Keratinocyte (primary cell): ENCODE results near the gene AMN.

Source experiments
- EZH2 ChIP-seq: IDR thresholded peaks from one replicate; pipeline ENCODE4 v1.6.1; 2012; ENCODE audit warnings: inconsistent platforms, mild to moderate bottlenecking, low read length, moderate library complexity
- TF ChIP-seq, protein P1 (sequence below), 3 experiments: IDR thresholded peaks in 1 of 3; conservative IDR thresholded peaks in 1 of 3; optimal IDR thresholded peaks in 1 of 3; 2 replicates in 2 of 3; 3 replicates in 1 of 3; pipeline versions ENCODE3 to v1.5.1; 2011; ENCODE audit warnings: low read length in 3 of 3, mild to moderate bottlenecking in 3 of 3, moderate library complexity in 2 of 3, control low read depth in 1 of 3, inconsistent platforms in 1 of 3; ENCODE audit not compliant: insufficient read depth in 2 of 3; ENCODE audit errors: extremely low read depth in 1 of 3

DNA sequence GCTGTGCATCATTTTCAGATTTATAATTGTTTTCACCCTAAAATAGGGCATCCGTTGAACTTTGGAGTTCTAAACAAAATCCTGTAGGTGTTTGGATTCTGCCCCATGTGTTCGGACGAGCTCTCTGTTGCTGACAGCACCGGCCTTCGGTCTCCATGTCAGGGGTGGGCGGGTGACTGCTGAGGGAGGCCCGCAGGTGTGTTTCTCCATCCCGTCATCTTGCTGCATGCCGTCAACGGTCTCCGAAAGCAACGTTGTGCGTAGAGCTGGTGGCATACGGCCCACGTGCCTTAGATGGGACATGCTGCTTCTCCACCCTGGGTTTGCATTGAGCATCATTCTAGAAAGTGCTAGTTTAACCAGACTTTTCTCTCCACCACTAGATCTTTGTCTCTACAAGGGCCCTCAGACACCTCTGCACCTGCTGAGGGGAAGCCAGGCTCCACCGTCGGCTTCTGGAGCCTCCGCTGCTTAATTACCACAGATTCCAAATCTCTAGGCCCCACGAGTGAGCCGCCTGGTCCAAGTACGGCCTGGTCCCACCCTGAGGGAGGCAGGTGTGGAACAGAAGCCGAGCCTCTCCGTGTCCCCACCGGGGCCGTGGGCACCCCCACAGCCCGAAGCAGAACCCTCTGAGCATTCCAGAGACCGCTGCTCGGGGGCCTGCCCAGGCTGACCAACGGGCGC, 15.7 kb upstream of the AMN start:
- TF ChIP-seq, protein P1, sequence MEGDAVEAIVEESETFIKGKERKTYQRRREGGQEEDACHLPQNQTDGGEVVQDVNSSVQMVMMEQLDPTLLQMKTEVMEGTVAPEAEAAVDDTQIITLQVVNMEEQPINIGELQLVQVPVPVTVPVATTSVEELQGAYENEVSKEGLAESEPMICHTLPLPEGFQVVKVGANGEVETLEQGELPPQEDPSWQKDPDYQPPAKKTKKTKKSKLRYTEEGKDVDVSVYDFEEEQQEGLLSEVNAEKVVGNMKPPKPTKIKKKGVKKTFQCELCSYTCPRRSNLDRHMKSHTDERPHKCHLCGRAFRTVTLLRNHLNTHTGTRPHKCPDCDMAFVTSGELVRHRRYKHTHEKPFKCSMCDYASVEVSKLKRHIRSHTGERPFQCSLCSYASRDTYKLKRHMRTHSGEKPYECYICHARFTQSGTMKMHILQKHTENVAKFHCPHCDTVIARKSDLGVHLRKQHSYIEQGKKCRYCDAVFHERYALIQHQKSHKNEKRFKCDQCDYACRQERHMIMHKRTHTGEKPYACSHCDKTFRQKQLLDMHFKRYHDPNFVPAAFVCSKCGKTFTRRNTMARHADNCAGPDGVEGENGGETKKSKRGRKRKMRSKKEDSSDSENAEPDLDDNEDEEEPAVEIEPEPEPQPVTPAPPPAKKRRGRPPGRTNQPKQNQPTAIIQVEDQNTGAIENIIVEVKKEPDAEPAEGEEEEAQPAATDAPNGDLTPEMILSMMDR (optimal IDR thresholded peaks at IDR 0.05 in 1 of 3, IDR thresholded peaks at IDR 0.05 in 1 of 3, conservative IDR thresholded peaks at IDR 0.05 in 1 of 3; ENCODE audit: extremely low read depth in 1 of 3, insufficient read depth in 2 of 3, low read length in 3 of 3): no peak
- no peak for TF ChIP-seq EZH2
